GM23338 (cell line): ENCODE results near the gene MAPKAPK3. TPM values are rescaled to one million over a fixed set of nuclear protein-coding genes. Genes with fewer than 3 reads are reported as not detected.

Experiments
- ATAC-seq: fragments of 200-7000 bp; cut with Tn5 transposase; 3 replicates; pipeline ENCODE4 v1.9.1; 2020
- DNase-seq: peaks from one replicate; pipeline ENCODE4 v3.0.0-alpha.2; 2015; ENCODE audit warnings: low spot score
- H2AFZ ChIP-seq: fragments of 200-600 bp; sonication (generic); 2 replicates; pipeline ENCODE4 v1.8.0; 2016; ENCODE audit warnings: antibody characterized with exemption, mild to moderate bottlenecking, moderate library complexity
- H3F3A ChIP-seq: fragments of 200-600 bp; sonication (generic); replicated peaks from 2 replicates; pipeline ENCODE4 v1.8.0; 2017; ENCODE audit warnings: antibody characterized with exemption, mixed run types, low read depth
- H3K27ac ChIP-seq: fragments of 200-600 bp; sonication (generic); 2 replicates; pipeline ENCODE4 v1.6.1; 2016; ENCODE audit warnings: low read depth
- H3K27me3 ChIP-seq: fragments of 200-600 bp; sonication (generic); 2 replicates; pipeline ENCODE4 v1.8.0; 2016; ENCODE audit warnings: mild to moderate bottlenecking, mixed run types, moderate library complexity; ENCODE audit not compliant: insufficient read depth
- H3K36me3 ChIP-seq: fragments of 200-600 bp; sonication (generic); 2 replicates; pipeline ENCODE4 v1.8.0; 2016; ENCODE audit warnings: mild to moderate bottlenecking; ENCODE audit not compliant: insufficient read depth
- H3K4me1 ChIP-seq: fragments of 200-600 bp; sonication (generic); 2 replicates; pipeline ENCODE4 v1.8.0; 2016; ENCODE audit warnings: mild to moderate bottlenecking, moderate library complexity; ENCODE audit not compliant: insufficient read depth
- H3K4me2 ChIP-seq: fragments of 200-600 bp; sonication (generic); 2 replicates; pipeline ENCODE4 v1.7.1; 2017; ENCODE audit warnings: mixed run types
- H3K4me3 ChIP-seq: fragments of 200-600 bp; sonication (generic); 2 replicates; pipeline ENCODE4 v1.6.1; 2016; ENCODE audit warnings: mixed run types
- H3K79me2 ChIP-seq: fragments of 200-600 bp; sonication (generic); replicated peaks from 2 replicates; pipeline ENCODE4 v1.8.0; 2017; ENCODE audit warnings: mild to moderate bottlenecking; ENCODE audit not compliant: insufficient read depth
- H3K9me2 ChIP-seq: fragments of 200-600 bp; sonication (generic); 2 replicates; pipeline ENCODE4 v1.8.0; 2017; ENCODE audit not compliant: insufficient read depth
- H4K20me1 ChIP-seq: fragments of 200-600 bp; sonication (generic); replicated peaks from 2 replicates; pipeline ENCODE4 v1.8.0; 2017; ENCODE audit warnings: mild to moderate bottlenecking; ENCODE audit not compliant: insufficient read depth
- H3K27ac Mint-ChIP-seq: 2 replicates; pipeline ENCODE4 v1.8.0; 2020; ENCODE audit warnings: inconsistent platforms, mild to moderate bottlenecking, moderate library complexity, mixed read lengths
- H3K27me3 Mint-ChIP-seq: 3 replicates; pipeline ENCODE4 v1.8.0; 2022; ENCODE audit warnings: low read depth, mild to moderate bottlenecking, moderate library complexity, mixed read lengths, inconsistent platforms; ENCODE audit not compliant: insufficient read depth, poor library complexity
- H3K36me3 Mint-ChIP-seq: 3 replicates; pipeline ENCODE4 v1.8.0; 2021; ENCODE audit warnings: low read depth, mild to moderate bottlenecking, inconsistent platforms, moderate library complexity, mixed read lengths
- H3K4me1 Mint-ChIP-seq: 3 replicates; pipeline ENCODE4 v1.8.0; 2020; ENCODE audit warnings: mild to moderate bottlenecking, inconsistent platforms, mixed read lengths
- H3K4me3 Mint-ChIP-seq: 3 replicates; pipeline ENCODE4 v1.8.0; 2021; ENCODE audit warnings: moderate library complexity, mild to moderate bottlenecking, inconsistent platforms, mixed read lengths
- H3K9me3 Mint-ChIP-seq: 3 replicates; pipeline ENCODE4 v1.8.0; 2020; ENCODE audit warnings: moderate library complexity, mild to moderate bottlenecking, inconsistent platforms, mixed read lengths
- CREB1 ChIP-seq: fragments of 250-450 bp; sonication (Bioruptor Pico); IDR thresholded peaks from 2 replicates; pipeline ENCODE4 v1.5.0; 2020; ENCODE audit warnings: low read depth, mild to moderate bottlenecking, moderate library complexity
- CTCF ChIP-seq, 2 experiments: fragments of 200-600 bp in 1 of 2; sonication (generic) in 1 of 2; conservative IDR thresholded peaks; 2 replicates each; pipeline versions ENCODE4 v1.5.1 to v1.6.1; 2016 to 2017; ENCODE audit warnings: antibody characterized with exemption in 2 of 2, low read depth in 2 of 2, mild to moderate bottlenecking in 2 of 2, moderate library complexity in 1 of 2
- ETS1 ChIP-seq: IDR thresholded peaks from 2 replicates; pipeline ENCODE4 v1.6.1; 2016; ENCODE audit warnings: antibody characterized with exemption
- EZH2 ChIP-seq: fragments of 200-600 bp; sonication (generic); IDR thresholded peaks from one replicate; pipeline ENCODE4 v1.8.0; 2017; ENCODE audit warnings: antibody characterized with exemption, mild to moderate bottlenecking, low read depth; ENCODE audit not compliant: unreplicated experiment
- NANOG ChIP-seq: IDR thresholded peaks from 2 replicates; pipeline ENCODE4 v1.6.1; 2016; ENCODE audit warnings: antibody characterized with exemption, borderline replicate concordance
- POLR2AphosphoS5 ChIP-seq: IDR thresholded peaks from 2 replicates; pipeline ENCODE4 v1.6.1; 2016; ENCODE audit warnings: antibody characterized with exemption, low read depth
- STAT1 ChIP-seq: IDR thresholded peaks from one replicate; pipeline ENCODE4 v1.6.1; 2016; ENCODE audit warnings: antibody characterized with exemption; ENCODE audit not compliant: unreplicated experiment
- ZNF114 ChIP-seq: fragments of 250-450 bp; sonication (Bioruptor Pico); IDR thresholded peaks from 2 replicates; pipeline ENCODE4 v1.5.0; 2020; ENCODE audit warnings: mild to moderate bottlenecking, moderate library complexity
- ZNF331 ChIP-seq: fragments of 250-450 bp; sonication (Bioruptor Pico); IDR thresholded peaks from 2 replicates; pipeline ENCODE4 v1.5.0; 2020; ENCODE audit warnings: low read depth, mild to moderate bottlenecking, moderate library complexity
- ZNF462 ChIP-seq: fragments of 250-450 bp; sonication (Bioruptor Pico); IDR thresholded peaks from 2 replicates; pipeline ENCODE4 v1.5.0; 2020; ENCODE audit warnings: mild to moderate bottlenecking, moderate library complexity
- polyA plus RNA-seq: library from polyadenylated mRNA; unstranded; fragments of >200 nt; fragmentation: Nextera tagmentation; extraction: Ambion mirVana; gene quantifications from 2 replicates; pipeline ENCODE4 v1.2.1, GENCODE V29; 2016
- total RNA-seq: library from RNA; depleted of rRNA; stranded (reverse); fragments of >200 nt; shearing (Covaris generic); gene quantifications from 2 replicates; pipeline ENCODE4 v1.2.3, GENCODE V29; 2014

Gene MAPKAPK3
- total and polyA plus RNA-seq, 2 experiments from 2014 or later = 16.5 to 51.1 TPM

- no peak for TF ChIP-seq ETS1
- TF ChIP-seq STAT1 = no peak
- TF ChIP-seq EZH2 = no peak
Observed at GRCh38 chr3:50612234-50612882, 4.6 kb upstream of the MAPKAPK3 start (continued).

- Histone ChIP-seq H3K4me1 (peaks cover 19% of the 10 kb centered on the region), H4K20me1 (peaks cover 6% of the 10 kb centered on the region), H3K36me3 (no peaks in the 10 kb centered on the region), H2AFZ (no peak overlapping the region), H3K4me3 (no peak overlapping the region), H3F3A (peaks cover 14% of the 10 kb centered on the region), H3K27ac (no peak overlapping the region), H3K4me2 (peak overlapping the region; percentile 92; the same call in 1 of the 2 replicates), H3K27me3 (peaks cover 37% of the 10 kb centered on the region), H3K79me2 (peaks cover 5% of the 10 kb centered on the region; the same call in 1 of the 2 replicates), H3K9me2 (no peaks in the 10 kb centered on the region)
- no peaks in the 10 kb centered on the region; the same call in 2 of the 3 replicates for H3K36me3 Mint-ChIP-seq
- peaks cover 24% of the 10 kb centered on the region for H3K4me1 Mint-ChIP-seq
- ATAC-seq = no peak
- DNase-seq = no peak
- H3K9me3 Mint-ChIP-seq = no peaks in the 10 kb centered on the region
- H3K27me3 Mint-ChIP-seq = peaks cover 52% of the 10 kb centered on the region
- peak overlapping the region; percentile 77 for H3K4me3 Mint-ChIP-seq
- H3K27ac Mint-ChIP-seq = no peak overlapping the region
- TF ChIP-seq ZNF462 (CRISPR knock-in tag) = no peak
- TF ChIP-seq CTCF (conservative IDR thresholded peaks at IDR 0.05; ENCODE audit: low read depth in 2 of 2) = no peak
- TF ChIP-seq CREB1 (CRISPR knock-in tag) = no peak
- no peak for TF ChIP-seq EZH2
- no peak for TF ChIP-seq ZNF331 (CRISPR knock-in tag)
- no peak for TF ChIP-seq ZNF114
- TF ChIP-seq POLR2AphosphoS5 = no peak
- no peak for TF ChIP-seq NANOG
- TF ChIP-seq STAT1 = no peak
Observed at GRCh38 chr3:50612970-50613846, 3.7 kb upstream of the MAPKAPK3 start.
